Measurements from ENCODE around the gene NMNAT3. TPM values are rescaled to one million over a fixed set of nuclear protein-coding genes. Genes with fewer than 3 reads are reported as not detected.

Gene NMNAT3
- total and polyA plus RNA-seq, 7 experiments from 2014 or later = 0.56 to 7.7 (median 5.6) TPM

- CTCF ChIA-PET = no interaction called here
- Histone ChIP-seq H3K4me1 (ENCODE audit: control insufficient read depth in 2 of 2, insufficient read depth in 2 of 2, low read length in 2 of 2) (no peaks in the 10 kb centered on the region), H3K4me3 (ENCODE audit: low read length) (no peak overlapping the region), H3K36me3 (ENCODE audit: control insufficient read depth in 2 of 3, insufficient read depth in 3 of 3, low read length in 3 of 3) (no peaks in the 10 kb centered on the region), H3K27me3 (ENCODE audit: control insufficient read depth in 2 of 2, insufficient read depth in 2 of 2, low read length in 2 of 2) (no peaks in the 10 kb centered on the region), H3K9me3 (ENCODE audit: control insufficient read depth in 2 of 3, low read length in 3 of 3) (no peaks in the 10 kb centered on the region), H3K27ac (ENCODE audit: low read depth, low read length) (no peak overlapping the region)
- Mint-ChIP-seq H3K27ac (no peak overlapping the region), H3K9me3 (no peaks in the 10 kb centered on the region), H3K4me3 (no peak overlapping the region), H3K36me3 (peaks cover 0 to 40% (median 30%) of the 10 kb centered on the region in 5 donors), H3K4me1 (no peaks in the 10 kb centered on the region), H3K27me3 (no peaks in the 10 kb centered on the region)
- DNase-seq (no peak), ATAC-seq (no peak)
- intact Hi-C loops (cut with micrococcal nuclease) = no loop called here
- POLR2A ChIA-PET = no interaction called here
Measured at GRCh38 chr3:139578783-139579182, 99.0 kb downstream of the NMNAT3 start.

GRCh38 chr3:139577909-139578308, 99.9 kb downstream of the NMNAT3 start:
- DNase-seq = no peak
- Histone ChIP-seq H3K4me3 (ENCODE audit: low read length) (no peak overlapping the region), H3K9me3 (ENCODE audit: control insufficient read depth in 2 of 3, low read length in 3 of 3) (no peaks in the 10 kb centered on the region), H3K4me1 (ENCODE audit: control insufficient read depth in 2 of 2, insufficient read depth in 2 of 2, low read length in 2 of 2) (no peaks in the 10 kb centered on the region), H3K36me3 (ENCODE audit: control insufficient read depth in 2 of 3, insufficient read depth in 3 of 3, low read length in 3 of 3) (no peaks in the 10 kb centered on the region), H3K27me3 (ENCODE audit: control insufficient read depth in 2 of 2, insufficient read depth in 2 of 2, low read length in 2 of 2) (no peaks in the 10 kb centered on the region), H3K27ac (ENCODE audit: low read depth, low read length) (no peak overlapping the region)
- Mint-ChIP-seq H3K9me3 (no peaks in the 10 kb centered on the region), H3K4me1 (no peaks in the 10 kb centered on the region), H3K27me3 (no peaks in the 10 kb centered on the region), H3K36me3 (peaks cover 0 to 49% (median 36%) of the 10 kb centered on the region in 5 donors), H3K27ac (no peak overlapping the region), H3K4me3 (no peak overlapping the region)
- CTCF ChIA-PET = no interaction called here
- POLR2A ChIA-PET = no interaction called here
- intact Hi-C loops (cut with micrococcal nuclease) = no loop called here
- no peak for ATAC-seq

GRCh38 chr3:139577346-139577745, 100.4 kb downstream of the NMNAT3 start:
- Histone ChIP-seq H3K9me3 (ENCODE audit: control insufficient read depth in 2 of 3, low read length in 3 of 3) (no peaks in the 10 kb centered on the region), H3K4me3 (ENCODE audit: low read length) (no peak overlapping the region), H3K4me1 (ENCODE audit: control insufficient read depth in 2 of 2, insufficient read depth in 2 of 2, low read length in 2 of 2) (no peaks in the 10 kb centered on the region), H3K27ac (ENCODE audit: low read depth, low read length) (no peak overlapping the region), H3K36me3 (ENCODE audit: control insufficient read depth in 2 of 3, insufficient read depth in 3 of 3, low read length in 3 of 3) (no peaks in the 10 kb centered on the region), H3K27me3 (ENCODE audit: control insufficient read depth in 2 of 2, insufficient read depth in 2 of 2, low read length in 2 of 2) (no peaks in the 10 kb centered on the region)
- ATAC-seq (no peak), DNase-seq (no peak)
- Mint-ChIP-seq H3K9me3 (no peaks in the 10 kb centered on the region), H3K36me3 (peaks cover 0 to 55% (median 37%) of the 10 kb centered on the region in 5 donors), H3K27me3 (no peaks in the 10 kb centered on the region), H3K4me3 (no peak overlapping the region), H3K4me1 (no peaks in the 10 kb centered on the region), H3K27ac (no peak overlapping the region)
- CTCF ChIA-PET = no interaction called here
- intact Hi-C loops (cut with micrococcal nuclease) = no loop called here
- POLR2A ChIA-PET = no interaction called here

GRCh38 chr3:139574026-139574947, 103.5 kb downstream of the NMNAT3 start:
- Histone ChIP-seq H3K4me3 (ENCODE audit: low read length) (no peak overlapping the region), H3K36me3 (ENCODE audit: control insufficient read depth in 2 of 3, insufficient read depth in 3 of 3, low read length in 3 of 3) (no peaks in the 10 kb centered on the region), H3K27ac (ENCODE audit: low read depth, low read length) (no peak overlapping the region), H3K4me1 (ENCODE audit: control insufficient read depth in 2 of 2, insufficient read depth in 2 of 2, low read length in 2 of 2) (no peaks in the 10 kb centered on the region), H3K27me3 (ENCODE audit: control insufficient read depth in 2 of 2, insufficient read depth in 2 of 2, low read length in 2 of 2) (no peaks in the 10 kb centered on the region), H3K9me3 (ENCODE audit: control insufficient read depth in 2 of 3, low read length in 3 of 3) (no peaks in the 10 kb centered on the region)
- DNase-seq (no peak), ATAC-seq (no peak)
- ChIA-PET POLR2A (no interaction called here), CTCF (interaction anchor here (0.6 kb wide), 1 partner anchor 146 kb away, joined by 3 read pairs; no protein-coding TSS in a partner anchor)
- H3K36me3 Mint-ChIP-seq = peaks cover 0 to 61% (median 43%) of the 10 kb centered on the region in 5 donors
- peaks cover 0 to 12% (median 7%) of the 10 kb centered on the region in 11 donors for H3K9me3 Mint-ChIP-seq
- H3K4me1 Mint-ChIP-seq = no peaks in the 10 kb centered on the region
- no peak overlapping the region for H3K27ac Mint-ChIP-seq
- no peaks in the 10 kb centered on the region for H3K27me3 Mint-ChIP-seq
- intact Hi-C loops (cut with micrococcal nuclease) = no loop called here
- no peak overlapping the region for H3K4me3 Mint-ChIP-seq

GRCh38 chr3:139572847-139573672, 104.7 kb downstream of the NMNAT3 start:
- ChIA-PET POLR2A (no interaction called here), CTCF (no interaction called here)
- Mint-ChIP-seq H3K36me3 (peaks cover 0 to 53% (median 43%) of the 10 kb centered on the region in 5 donors), H3K4me3 (no peak overlapping the region), H3K4me1 (no peaks in the 10 kb centered on the region), H3K27ac (no peak overlapping the region), H3K9me3 (peaks cover 0 to 17% (median 9%) of the 10 kb centered on the region in 11 donors), H3K27me3 (no peaks in the 10 kb centered on the region)
- ATAC-seq = peak; percentile 65
- intact Hi-C loops (cut with micrococcal nuclease) = no loop called here
- no peak overlapping the region for H3K4me3 ChIP-seq (ENCODE audit: low read length)
- H3K4me1 ChIP-seq (ENCODE audit: control insufficient read depth in 2 of 2, insufficient read depth in 2 of 2, low read length in 2 of 2) = no peaks in the 10 kb centered on the region
- DNase-seq = no peak
- H3K27ac ChIP-seq (ENCODE audit: low read depth, low read length) = no peak overlapping the region
- H3K9me3 ChIP-seq (ENCODE audit: control insufficient read depth in 2 of 3, low read length in 3 of 3) = no peaks in the 10 kb centered on the region
- H3K36me3 ChIP-seq (ENCODE audit: control insufficient read depth in 2 of 3, insufficient read depth in 3 of 3, low read length in 3 of 3) = no peaks in the 10 kb centered on the region
- no peaks in the 10 kb centered on the region for H3K27me3 ChIP-seq (ENCODE audit: control insufficient read depth in 2 of 2, insufficient read depth in 2 of 2, low read length in 2 of 2)

GRCh38 chr3:139571711-139572110, 106.1 kb downstream of the NMNAT3 start:
- Mint-ChIP-seq H3K9me3 (peaks cover 0 to 18% (median 9%) of the 10 kb centered on the region in 11 donors), H3K36me3 (peaks cover 0 to 49% (median 43%) of the 10 kb centered on the region in 5 donors), H3K27me3 (no peaks in the 10 kb centered on the region), H3K4me1 (no peaks in the 10 kb centered on the region), H3K27ac (no peak overlapping the region), H3K4me3 (no peak overlapping the region)
- Histone ChIP-seq H3K27ac (ENCODE audit: low read depth, low read length) (no peak overlapping the region), H3K4me1 (ENCODE audit: control insufficient read depth in 2 of 2, insufficient read depth in 2 of 2, low read length in 2 of 2) (no peaks in the 10 kb centered on the region), H3K27me3 (ENCODE audit: control insufficient read depth in 2 of 2, insufficient read depth in 2 of 2, low read length in 2 of 2) (no peaks in the 10 kb centered on the region), H3K36me3 (ENCODE audit: control insufficient read depth in 2 of 3, insufficient read depth in 3 of 3, low read length in 3 of 3) (no peaks in the 10 kb centered on the region), H3K4me3 (ENCODE audit: low read length) (no peak overlapping the region), H3K9me3 (ENCODE audit: control insufficient read depth in 2 of 3, low read length in 3 of 3) (no peaks in the 10 kb centered on the region)
- DNase-seq = no peak
- ChIA-PET POLR2A (no interaction called here), CTCF (interaction anchor here (0.6 kb wide), 1 partner anchor 12 kb away, joined by 3 read pairs; no protein-coding TSS in a partner anchor)
- intact Hi-C loops (cut with micrococcal nuclease) = no loop called here
- ATAC-seq = no peak
